NCI-H1436 (cell line): ENCODE data around the gene ROBO1.
"Not testable (repeated sequence)": the region's sequence is repeated elsewhere in the genome, so short reads cannot be mapped to it uniquely, and the experiment has no call there.

Source experiments
- DNase-seq: peaks from one replicate; lab custom pipeline; 2025; lab: John Stamatoyannopoulos, UW

ROBO1 gene

DNA sequence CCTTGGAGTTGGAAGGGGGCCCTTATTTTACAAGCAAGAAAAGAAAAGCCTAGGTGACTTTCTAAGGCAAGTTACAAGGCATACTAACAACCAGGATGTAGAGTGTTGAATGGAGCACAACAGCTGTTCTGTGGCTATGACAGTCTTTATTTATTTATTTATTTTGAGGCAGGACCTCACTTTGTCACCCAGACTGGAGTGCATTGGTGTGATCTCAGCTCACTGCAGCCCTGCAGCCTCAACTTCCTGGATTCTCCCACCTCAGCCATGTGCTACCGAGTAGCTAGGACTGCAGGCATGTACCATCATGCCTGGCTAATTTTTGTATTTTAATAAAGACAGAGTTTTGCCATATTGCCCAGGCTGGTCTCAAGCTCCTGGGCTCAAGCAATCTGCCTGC lies 973.4 kb downstream of the ROBO1 start:
- DNase-seq = no peak

DNA sequence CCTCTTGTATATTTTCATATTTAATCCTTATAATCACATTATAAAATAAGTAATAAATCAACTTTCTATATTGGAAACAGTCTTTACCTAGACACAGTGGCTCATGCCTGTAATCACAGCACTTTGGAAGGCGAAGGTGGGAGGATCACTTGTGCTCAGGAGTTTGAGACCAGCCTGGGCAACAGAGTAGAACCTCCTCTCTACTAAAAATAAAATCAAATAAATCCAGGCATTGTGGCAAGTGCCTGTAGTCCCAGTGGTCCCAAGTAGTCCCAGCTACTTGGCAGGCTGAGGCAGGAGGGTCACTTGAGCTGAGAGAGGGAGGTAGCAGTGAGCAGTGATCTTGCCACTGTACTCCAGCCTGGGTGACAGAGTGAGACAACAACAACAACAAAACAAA lies 975.1 kb downstream of the ROBO1 start:
- no peak for DNase-seq

DNA sequence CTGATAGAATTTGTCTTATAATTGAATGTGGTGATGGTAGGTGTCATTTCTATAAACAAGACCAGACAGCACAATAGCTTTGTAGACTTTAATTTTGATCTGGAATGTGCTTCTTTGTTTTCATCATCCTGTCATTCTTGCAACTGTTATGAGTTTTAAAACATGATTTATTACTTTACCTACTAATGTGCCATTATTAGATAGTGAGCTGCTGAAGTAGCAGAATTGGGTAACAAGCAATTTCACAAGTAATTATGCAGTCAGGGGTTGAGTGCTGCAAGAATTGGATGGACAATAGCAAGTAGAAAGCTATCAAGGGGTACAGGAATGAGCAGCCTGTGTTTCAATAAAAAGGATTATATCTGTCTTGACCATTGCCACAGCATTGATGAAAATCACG lies 975.6 kb downstream of the ROBO1 start:
- no peak for DNase-seq

DNA sequence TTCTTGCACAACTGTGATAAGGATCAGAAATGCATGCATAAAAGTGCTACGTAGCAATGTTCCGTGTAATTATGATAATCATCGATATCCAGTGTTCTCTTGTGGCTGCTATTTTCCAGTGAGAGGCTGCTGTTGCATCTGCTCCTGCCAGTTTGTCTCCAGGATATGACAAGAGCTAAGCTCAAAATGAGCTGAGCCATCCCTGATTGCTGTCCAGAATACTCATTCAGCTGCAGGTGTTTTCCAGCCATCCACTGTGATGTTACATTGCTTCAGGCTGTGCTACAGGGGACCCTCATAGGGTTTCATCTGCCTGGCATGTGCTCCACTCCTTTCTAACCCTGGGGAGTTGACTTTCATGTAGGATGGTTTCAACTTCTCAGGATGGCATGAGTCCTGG lies 976.0 kb downstream of the ROBO1 start:
- DNase-seq = no peak

DNA sequence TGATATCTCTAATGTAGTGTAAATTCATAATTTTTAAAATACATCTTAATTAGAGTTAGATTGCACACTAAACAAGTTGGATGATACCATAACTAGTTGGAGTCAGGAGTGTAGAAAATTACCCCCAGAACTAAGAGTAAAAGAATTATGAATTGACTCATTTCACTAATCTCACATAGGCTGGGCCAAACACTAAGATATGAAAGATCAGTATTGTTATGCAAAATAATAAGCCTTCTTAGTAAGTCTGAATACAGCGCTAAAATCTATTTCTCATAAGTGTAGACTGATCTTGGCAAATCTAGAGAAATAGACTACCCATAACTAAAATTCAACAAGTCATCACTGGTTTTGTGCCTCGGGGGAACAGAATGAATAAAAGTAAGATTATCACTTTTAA lies 979.0 kb downstream of the ROBO1 start:
- DNase-seq = no peak

DNA sequence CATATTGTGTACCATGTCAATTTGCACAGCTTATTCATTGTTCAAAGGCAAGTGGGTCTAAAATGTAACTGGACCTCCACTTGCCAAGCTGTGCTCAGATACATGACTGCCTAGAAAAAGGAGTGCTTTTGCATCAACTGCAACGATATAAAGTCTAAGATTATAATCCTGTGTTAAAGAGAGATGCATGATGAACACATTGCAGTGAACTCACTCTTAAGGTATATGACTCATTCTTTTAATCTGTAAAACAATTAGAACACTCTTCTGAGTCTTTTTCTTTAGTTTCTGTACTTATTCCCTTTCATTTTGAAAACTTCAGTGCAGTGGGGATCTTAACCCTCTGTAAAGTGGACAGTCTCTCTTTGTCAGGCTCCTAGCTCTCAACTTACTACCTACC lies 982.8 kb downstream of the ROBO1 start:
- DNase-seq = no peak

DNA sequence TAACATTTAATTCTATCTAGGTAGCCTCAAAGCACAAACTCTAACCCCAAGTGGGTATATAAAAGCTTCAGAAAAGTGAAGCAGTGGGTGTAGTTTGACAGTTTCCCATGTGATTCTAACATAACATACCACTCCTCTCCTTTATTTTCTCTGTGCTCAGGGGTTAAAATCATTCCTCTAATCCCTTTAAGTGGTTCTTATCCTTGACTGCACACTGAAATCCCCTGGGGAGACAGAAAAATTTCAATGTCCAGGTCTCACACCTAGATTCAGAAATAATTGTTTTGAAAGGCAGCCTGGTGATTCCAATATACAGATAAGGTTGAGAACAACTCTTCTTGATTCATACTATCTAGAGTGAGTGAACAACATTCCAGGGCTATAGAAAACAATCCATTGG lies 986.4 kb downstream of the ROBO1 start:
- DNase-seq = no peak

DNA sequence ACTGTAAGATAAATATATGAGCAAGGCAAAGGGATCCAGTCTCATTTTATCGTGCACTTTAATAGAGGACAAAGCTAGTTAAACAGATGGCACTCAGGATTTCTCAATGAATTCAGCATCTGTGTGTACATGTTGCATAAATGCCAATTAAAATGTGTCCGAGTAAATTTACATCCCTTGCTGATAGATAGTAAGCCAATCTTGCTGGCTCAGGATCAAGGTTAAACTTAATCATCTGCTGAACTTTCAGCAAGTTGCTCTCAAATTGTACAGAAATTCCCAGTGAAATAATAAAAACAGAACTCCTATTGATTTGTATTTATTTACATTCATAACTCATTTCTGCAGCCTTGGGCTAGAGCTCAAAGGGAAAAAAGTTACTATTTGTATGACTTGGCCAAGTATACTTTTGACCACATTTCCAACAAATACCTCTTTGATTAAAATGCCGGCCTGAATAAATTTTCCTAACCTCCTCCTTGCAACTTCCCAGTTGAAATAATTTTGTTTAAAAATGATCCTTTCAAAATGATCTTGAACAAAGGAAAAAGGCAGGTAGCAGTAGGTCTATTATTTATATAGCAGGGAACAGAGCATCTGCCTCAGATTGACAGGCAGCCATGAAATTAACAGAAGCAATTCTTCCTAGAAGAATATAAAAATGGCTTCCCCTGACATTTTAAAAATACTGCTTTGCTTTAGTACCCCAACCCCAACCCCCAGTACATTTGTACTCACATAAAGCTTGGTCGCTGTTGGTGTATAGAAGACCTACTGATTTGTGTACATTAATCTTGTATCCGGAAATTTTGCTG lies 1001.9 kb downstream of the ROBO1 start:
- DNase-seq = no peak

DNA sequence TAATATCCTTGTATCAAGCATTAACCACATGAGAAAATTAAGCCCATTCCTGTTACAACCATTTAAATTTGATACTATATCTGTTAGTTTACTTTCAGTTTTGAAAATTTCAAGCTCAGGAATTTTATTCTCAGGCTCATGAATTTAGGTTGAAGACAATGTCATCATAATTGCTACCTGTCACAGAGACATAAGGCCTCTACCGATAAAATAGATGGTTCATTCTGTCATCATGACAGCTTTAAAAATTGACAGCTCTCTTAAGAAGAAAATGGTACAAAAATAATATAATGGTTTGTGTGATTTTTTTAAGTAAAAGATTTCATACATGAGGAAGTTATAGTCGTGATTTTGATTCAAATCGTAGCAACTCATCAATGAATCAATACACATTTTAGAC lies 1003.2 kb downstream of the ROBO1 start:
- no peak for DNase-seq

DNA sequence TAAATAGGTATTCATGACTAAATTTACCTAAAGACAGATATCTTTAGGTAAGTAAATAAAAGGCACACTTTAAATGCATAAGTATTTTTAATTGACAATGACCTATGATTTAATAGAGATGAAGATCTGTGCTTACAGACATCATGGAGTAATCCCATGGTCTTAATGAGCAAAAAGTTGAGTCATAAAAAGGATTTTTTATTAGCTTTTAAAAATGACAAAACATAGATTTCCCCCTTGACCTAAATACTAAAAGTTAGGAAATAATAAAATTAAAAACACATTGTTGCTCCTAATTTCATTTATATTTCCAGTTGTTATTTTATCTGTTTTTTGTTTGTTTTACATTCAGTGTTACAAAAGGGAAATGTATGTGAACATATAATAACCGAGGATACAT lies 1005.7 kb downstream of the ROBO1 start:
- DNase-seq = no peak

DNA sequence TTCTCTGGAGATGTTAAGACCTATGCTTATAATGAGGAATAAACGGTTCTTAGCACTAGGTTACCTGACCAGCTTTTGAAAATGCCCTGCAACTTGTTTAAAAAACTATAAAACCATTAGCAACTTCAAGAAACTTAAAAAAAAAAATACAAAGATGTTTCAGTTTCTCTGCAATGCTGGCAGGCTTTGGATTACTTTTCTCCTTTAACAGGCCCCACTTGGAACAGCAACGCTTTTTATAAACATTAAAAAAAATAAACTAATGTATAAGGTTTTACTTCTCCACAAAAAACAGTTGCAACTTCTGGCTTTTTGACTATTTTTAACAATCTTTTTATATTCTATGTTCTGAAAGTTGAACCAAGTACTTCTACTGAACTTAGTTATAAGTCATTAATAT lies 1006.7 kb downstream of the ROBO1 start:
- DNase-seq = no peak

DNA sequence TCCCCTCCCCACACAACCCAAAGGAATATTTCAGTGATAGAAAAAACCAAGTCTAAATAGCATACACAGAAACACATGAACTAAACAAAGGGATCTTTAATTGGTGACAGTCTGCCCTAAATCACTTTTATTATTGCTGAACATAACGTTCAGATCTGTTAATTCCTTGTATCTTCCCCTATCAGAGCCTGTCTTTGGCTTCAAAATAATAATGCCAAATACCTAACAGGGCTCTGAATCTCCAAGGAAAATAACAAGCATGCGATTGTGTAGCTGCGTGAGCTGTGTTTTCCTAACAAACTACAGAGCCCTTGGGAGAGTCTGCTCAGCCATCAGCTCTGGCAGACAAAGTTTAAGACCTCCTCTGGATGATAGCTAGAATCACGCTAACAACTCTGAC lies 1010.1 kb downstream of the ROBO1 start:
- no peak for DNase-seq

DNA sequence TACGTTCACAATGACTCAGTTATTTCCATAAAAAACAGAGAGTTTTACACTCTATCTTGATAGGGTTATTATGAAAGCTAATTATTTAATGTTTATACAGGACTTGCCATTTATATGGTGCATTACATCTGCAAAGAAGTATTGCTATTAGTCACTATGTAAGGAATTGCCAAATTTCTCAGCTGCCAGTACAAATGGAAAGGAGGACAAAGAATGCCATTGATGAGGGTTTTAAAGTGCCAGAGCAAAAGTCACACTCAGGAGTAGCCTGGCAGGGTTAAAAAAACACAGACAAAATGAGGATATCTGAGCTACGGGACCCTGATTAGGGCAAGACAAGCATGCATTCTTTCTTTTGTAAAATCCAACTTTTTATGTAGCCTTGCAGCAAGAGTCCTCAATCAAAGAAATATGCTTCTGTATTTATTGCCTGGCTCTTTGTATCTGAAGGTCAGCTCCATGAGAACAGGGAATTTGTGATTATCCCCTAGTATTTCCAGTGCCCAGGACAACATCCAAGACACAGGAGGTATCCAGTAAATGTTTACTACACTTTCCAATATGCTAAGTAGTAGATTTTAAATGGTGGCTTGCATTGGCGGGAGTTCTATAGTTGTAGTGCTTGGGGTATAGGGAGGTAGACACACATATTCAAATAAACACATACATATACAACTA lies 1013.6 kb downstream of the ROBO1 start:
- DNase-seq = no peak

DNA sequence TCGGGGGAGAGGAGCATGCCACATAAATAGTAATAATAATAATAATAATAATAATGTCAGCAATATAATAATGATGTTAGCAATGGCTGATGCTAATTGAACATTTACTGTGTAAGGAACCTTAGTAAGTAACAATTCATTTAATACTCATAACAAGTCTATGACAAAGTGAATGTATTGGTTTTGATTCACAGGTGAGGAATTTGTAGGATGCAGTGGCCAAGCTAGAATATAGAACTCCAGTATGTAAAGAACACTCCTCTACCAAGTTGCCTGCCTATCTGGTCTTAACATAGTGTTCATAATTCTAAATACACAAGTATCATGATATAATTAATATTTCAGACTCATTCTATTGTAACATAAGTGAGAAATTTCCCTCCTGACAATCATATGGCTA lies 1016.5 kb downstream of the ROBO1 start:
- no peak for DNase-seq

DNA sequence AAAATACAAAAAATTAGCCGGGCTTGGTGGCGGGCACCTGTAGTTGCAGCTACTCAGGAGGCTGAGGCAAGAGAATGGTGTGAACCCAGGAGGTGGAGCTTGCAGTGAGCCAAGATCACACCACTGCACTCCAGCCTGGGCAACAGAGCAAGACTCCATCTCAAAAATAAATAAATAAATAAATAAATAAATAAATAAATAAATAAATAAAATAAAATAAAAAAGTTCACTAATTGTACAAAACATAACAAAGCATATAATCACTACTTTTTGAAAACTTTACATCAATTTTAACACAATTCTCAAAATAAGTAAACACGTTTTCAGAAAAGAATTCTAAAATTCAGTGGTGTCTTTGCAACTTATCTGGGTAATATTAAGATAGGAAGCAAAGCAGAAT lies 1017.5 kb downstream of the ROBO1 start:
- DNase-seq = not testable (repeated sequence)

DNA sequence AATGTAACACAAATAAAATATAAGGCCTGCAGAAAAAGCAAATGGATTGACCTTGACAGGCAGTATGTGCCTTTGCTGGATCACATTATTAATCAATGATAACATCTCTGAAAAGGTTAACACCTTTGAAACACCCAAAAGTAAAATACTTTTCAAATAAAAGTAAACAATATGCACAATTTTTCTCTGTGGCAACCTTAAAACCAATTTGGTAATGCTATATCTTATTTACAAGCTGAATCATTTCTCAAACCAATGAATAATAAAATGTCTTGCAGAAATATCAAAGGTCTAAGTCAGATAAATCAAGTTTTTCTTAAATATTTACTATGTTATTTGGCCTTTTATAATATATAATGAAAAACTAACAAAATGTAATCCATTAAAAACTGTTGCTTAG lies 1018.7 kb downstream of the ROBO1 start:
- DNase-seq = no peak

DNA sequence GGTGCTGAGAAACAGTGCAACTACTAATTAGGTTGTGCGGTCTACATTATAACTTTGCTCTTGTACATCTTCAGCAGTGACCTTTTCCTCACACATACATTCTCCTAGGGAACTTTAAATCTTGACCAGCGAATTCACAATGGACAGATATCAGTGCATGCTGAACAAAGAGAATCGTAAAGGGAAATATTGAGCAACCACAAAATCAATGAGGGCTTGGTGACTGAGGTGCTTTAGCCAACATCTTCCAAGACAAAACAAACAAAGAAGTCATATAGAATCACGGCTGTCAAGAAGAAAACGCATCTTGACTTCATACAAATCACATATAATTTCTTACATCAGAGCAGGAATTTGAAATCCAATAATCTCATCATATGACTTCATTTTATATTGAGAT lies 1022.0 kb downstream of the ROBO1 start:
- DNase-seq = no peak

DNA sequence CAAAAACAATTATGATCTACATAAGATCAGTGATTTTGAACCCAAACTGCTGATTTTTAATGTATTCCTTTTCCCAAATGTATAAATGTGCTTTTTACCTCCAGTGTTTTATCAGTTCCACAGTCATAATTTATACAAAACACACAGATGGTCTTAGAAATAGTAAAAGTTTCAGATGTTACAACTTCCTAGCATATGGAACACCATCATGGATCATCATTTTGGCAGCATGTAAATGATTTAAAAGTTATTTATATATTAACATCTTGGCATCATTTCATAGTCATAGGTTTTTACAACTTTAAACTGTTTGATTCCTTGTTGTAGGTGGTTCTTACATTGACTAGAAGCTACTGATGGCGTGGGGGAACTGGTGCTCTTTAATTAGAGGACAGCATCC lies 1025.3 kb downstream of the ROBO1 start:
- no peak for DNase-seq

DNA sequence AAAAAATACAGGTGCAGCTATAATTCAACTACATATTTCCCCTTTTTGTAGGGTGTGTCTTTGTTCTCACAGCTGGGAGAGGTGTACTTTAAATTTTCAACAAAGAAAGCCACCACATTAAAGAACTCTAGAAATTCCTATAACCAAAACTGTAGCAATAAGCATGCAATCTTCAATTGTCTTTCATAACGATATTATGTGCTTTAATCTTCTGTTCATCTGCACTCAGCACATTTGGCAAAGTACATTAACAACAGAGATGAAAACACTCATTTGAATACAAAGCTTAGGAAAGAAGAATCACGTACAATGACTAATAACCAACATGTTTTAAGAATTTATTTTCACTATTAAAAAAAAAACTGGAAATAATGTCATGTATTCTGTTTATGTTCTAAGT lies 1025.8 kb downstream of the ROBO1 start:
- DNase-seq = no peak

DNA sequence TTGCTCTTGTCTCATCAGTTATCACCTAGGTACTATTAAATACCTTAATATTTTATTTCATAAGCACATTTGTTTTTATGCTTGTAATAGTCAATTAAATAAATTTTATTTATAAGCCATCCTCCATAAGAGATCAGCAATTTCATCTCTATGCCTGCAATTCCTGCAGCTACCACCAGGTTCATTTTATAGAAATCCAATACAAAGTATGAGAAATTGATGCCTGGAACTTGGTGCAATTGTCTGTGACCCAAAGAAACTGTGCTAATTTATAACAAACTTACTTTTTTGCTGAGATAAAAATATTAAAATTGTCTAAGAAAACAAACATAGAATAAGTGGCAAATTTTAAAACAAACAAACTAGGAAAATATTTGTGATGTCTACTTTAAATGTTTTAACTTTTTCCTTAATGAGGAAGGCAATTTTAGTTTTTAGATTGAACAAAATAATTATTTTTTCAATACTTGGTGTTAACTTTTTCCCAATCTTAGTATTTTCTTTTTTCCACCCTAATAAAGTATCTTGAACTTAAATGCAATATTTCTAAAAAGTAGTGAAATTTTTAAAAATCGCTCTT lies 1026.6 kb downstream of the ROBO1 start:
- no peak for DNase-seq

DNA sequence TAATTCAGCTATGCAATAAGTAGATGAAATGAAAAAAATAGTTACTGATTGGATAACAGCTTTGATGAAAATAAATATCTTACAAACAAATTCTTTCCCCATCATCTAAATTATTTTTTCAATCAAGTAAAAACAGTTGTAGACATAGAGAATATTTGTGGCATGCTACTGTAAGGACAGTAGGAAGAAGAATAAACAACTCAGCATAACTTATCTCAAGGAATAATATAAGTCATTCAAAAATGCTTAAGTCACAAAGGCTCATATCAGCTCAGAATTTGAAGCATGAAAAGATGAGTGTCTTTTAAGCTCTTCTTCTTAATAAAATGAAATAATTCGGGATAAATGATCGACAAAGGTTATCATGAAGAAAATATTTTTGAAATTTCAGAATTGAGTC lies 1029.0 kb downstream of the ROBO1 start:
- no peak for DNase-seq

DNA sequence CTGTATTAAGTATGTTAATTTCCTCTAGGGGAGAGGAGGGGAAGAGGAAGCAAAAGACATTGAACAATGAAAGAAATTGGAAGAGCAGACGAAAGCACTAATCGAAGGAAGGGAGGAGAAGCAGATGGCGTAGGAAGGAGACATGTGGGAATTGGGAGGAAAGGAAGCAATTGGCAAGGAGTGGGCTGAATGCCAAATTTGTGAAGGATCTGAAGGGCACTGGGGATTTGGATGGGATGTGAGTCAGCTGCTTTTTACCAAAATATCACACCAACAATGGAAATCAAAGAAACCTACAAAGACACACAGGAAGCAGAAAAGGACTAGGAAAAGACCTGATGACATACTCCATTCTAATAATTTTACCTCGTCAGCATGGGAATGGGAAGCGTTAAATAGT lies 1029.8 kb downstream of the ROBO1 start:
- no peak for DNase-seq

DNA sequence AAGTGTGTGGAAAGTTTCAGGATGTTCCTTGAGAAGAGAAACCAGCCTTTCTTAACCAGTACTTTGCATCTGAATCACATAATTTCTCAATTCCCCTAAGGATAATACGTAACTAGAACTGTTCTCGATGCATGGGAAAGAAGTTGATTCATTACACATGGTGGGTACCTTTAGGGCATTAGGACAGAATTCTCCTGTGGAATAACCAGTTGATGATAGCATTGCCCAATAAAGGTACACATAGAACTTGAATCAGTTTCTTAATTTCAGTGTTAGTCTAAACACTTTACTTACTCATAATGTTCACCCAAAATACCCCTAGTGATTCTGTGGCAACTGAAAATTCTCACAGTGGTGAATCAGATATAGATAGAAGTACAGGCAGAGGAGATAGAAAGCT lies 1030.9 kb downstream of the ROBO1 start:
- DNase-seq = no peak
